DOHH2 (cell line): ENCODE data around the gene PRKCE.

Experiments used
- H3F3A ChIP-seq: fragments of 200-600 bp; sonication (generic), shearing (Covaris generic); 2 replicates; pipeline ENCODE4 v1.6.0; 2016; ENCODE audit warnings: antibody characterized with exemption, mild to moderate bottlenecking; ENCODE audit not compliant: control insufficient read depth, insufficient read depth
- H3K27ac ChIP-seq: fragments of 200-600 bp; sonication (generic); 2 replicates; pipeline ENCODE4 v1.5.1; 2014; ENCODE audit warnings: low read depth, mild to moderate bottlenecking, low read length, moderate library complexity
- H3K27me3 ChIP-seq: fragments of 200-600 bp; sonication (generic); 2 replicates; pipeline ENCODE4 v1.6.1; 2014; ENCODE audit warnings: mild to moderate bottlenecking, low read length, mixed read lengths; ENCODE audit not compliant: control insufficient read depth
- H3K36me3 ChIP-seq: fragments of 200-600 bp; sonication (generic); 2 replicates; pipeline ENCODE4 v1.6.1; 2014; ENCODE audit warnings: mild to moderate bottlenecking, low read length, moderate library complexity, mixed read lengths; ENCODE audit not compliant: control insufficient read depth
- H3K4me1 ChIP-seq: fragments of 200-600 bp; sonication (generic); 2 replicates; pipeline ENCODE4 v1.6.1; 2014; ENCODE audit warnings: mild to moderate bottlenecking, low read length, mixed read lengths; ENCODE audit not compliant: control insufficient read depth
- H3K4me2 ChIP-seq: fragments of 200-600 bp; sonication (generic); 2 replicates; pipeline ENCODE4 v1.6.0; 2014; ENCODE audit warnings: mild to moderate bottlenecking, low read length, moderate library complexity
- H3K4me3 ChIP-seq: fragments of 200-600 bp; sonication (generic); 2 replicates; pipeline ENCODE4 v1.5.1; 2014; ENCODE audit warnings: mild to moderate bottlenecking, low read length, mixed read lengths
- H3K79me2 ChIP-seq: fragments of 200-600 bp; sonication (generic); 2 replicates; pipeline ENCODE4 v1.6.1; 2014; ENCODE audit warnings: mild to moderate bottlenecking, low read length, mixed read lengths; ENCODE audit not compliant: control insufficient read depth
- H3K9me2 ChIP-seq: fragments of 200-600 bp; sonication (generic); replicated peaks from 2 replicates; pipeline ENCODE4 v1.6.1; 2014; ENCODE audit warnings: mild to moderate bottlenecking, low read length, mixed read lengths; ENCODE audit not compliant: control insufficient read depth
- H3K9me3 ChIP-seq: fragments of 200-600 bp; sonication (generic); 2 replicates; pipeline ENCODE4 v1.6.1; 2014; ENCODE audit warnings: antibody characterized with exemption, low read length, mixed read lengths; ENCODE audit not compliant: control insufficient read depth, insufficient read depth
- H4K20me1 ChIP-seq: fragments of 200-600 bp; sonication (generic); 2 replicates; pipeline ENCODE4 v1.6.0; 2014; ENCODE audit warnings: low read depth, mild to moderate bottlenecking, antibody characterized with exemption, low read length, moderate library complexity; ENCODE audit not compliant: control insufficient read depth, insufficient read depth
- EZH2phosphoT487 ChIP-seq: fragments of 200-600 bp; sonication (generic); IDR thresholded peaks from 2 replicates; pipeline ENCODE4 v1.6.1; 2017; ENCODE audit warnings: borderline replicate concordance, mild to moderate bottlenecking, antibody characterized with exemption, low read length, moderate library complexity, mixed read lengths
- TF ChIP-seq, protein P1 (sequence below): fragments of 200-600 bp; sonication (generic); IDR thresholded peaks from one replicate; pipeline ENCODE4 v1.5.1; 2014; ENCODE audit warnings: antibody characterized with exemption, mild to moderate bottlenecking, low read depth, low read length; ENCODE audit not compliant: poor library complexity, severe bottlenecking

PRKCE gene

GRCh38 chr2:45919160-45919650 lies 267.7 kb downstream of the PRKCE start:
- no peak for TF ChIP-seq EZH2phosphoT487
- no peak overlapping the region for H3K4me3 ChIP-seq
- H3F3A ChIP-seq, result no peaks in the 10 kb centered on the region
- H3K9me2 ChIP-seq, result no peaks in the 10 kb centered on the region
- H3K4me1 ChIP-seq, result no peaks in the 10 kb centered on the region
- no peaks in the 10 kb centered on the region for H3K36me3 ChIP-seq
- no peaks in the 10 kb centered on the region for H3K79me2 ChIP-seq
- no peak overlapping the region for H3K4me2 ChIP-seq
- no peaks in the 10 kb centered on the region for H3K27me3 ChIP-seq
- no peaks in the 10 kb centered on the region for H3K9me3 ChIP-seq
- H3K27ac ChIP-seq, result no peak overlapping the region
- H4K20me1 ChIP-seq, result no peaks in the 10 kb centered on the region

DNA sequence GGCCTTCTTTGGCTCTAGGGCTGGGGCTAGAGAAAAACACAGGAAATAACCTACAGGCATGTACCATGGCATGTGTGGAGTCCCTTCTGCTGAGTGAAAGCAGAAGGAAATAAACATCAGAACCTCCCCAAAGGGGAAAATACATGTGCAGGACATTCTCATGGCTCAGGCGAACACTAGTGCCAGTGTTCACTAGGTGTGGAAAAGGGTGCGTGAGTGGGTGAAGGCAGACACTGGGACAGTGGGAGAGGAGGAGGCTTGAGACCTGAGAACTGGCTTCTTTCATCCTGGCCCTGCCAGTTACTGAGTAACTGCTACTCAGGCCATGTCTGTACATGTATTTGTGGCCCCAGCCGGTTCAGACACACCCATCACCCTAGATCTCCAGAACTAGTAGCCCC lies 268.2 kb downstream of the PRKCE start:
- TF ChIP-seq EZH2phosphoT487, result no peak
- TF ChIP-seq, protein P1, sequence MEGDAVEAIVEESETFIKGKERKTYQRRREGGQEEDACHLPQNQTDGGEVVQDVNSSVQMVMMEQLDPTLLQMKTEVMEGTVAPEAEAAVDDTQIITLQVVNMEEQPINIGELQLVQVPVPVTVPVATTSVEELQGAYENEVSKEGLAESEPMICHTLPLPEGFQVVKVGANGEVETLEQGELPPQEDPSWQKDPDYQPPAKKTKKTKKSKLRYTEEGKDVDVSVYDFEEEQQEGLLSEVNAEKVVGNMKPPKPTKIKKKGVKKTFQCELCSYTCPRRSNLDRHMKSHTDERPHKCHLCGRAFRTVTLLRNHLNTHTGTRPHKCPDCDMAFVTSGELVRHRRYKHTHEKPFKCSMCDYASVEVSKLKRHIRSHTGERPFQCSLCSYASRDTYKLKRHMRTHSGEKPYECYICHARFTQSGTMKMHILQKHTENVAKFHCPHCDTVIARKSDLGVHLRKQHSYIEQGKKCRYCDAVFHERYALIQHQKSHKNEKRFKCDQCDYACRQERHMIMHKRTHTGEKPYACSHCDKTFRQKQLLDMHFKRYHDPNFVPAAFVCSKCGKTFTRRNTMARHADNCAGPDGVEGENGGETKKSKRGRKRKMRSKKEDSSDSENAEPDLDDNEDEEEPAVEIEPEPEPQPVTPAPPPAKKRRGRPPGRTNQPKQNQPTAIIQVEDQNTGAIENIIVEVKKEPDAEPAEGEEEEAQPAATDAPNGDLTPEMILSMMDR, result no peak
- no peaks in the 10 kb centered on the region for H3F3A ChIP-seq

DNA sequence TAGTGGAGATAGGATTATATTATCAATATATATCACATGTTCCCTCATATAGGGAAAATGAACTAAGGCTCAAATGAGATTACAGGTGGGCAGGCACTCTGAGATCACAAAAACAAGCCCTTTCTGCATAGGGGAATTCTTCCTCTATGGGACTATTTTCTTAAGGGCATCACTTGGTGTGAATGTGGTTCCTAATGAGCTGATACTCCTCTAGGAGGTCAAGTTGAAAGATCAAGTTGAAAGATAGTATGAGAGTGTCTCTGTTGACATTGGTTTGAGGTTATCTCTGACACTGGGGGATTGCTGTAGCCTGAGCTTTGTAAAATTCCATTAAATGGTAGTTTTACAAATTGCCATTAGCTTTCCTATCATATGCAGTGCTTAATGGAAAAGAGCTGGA lies 270.4 kb downstream of the PRKCE start:
- no peaks in the 10 kb centered on the region for H3K79me2 ChIP-seq
- H3K4me2 ChIP-seq, result no peak overlapping the region
- H3K9me2 ChIP-seq, result no peaks in the 10 kb centered on the region

More for the DNA sequence above, 268.2 kb downstream of the PRKCE start:
- H4K20me1 ChIP-seq, result no peaks in the 10 kb centered on the region
- no peaks in the 10 kb centered on the region for H3K79me2 ChIP-seq
- no peak overlapping the region for H3K4me3 ChIP-seq
- H3K9me2 ChIP-seq, result no peaks in the 10 kb centered on the region
- H3K27me3 ChIP-seq, result no peaks in the 10 kb centered on the region
- no peak overlapping the region for H3K27ac ChIP-seq
- no peaks in the 10 kb centered on the region for H3K9me3 ChIP-seq
- no peaks in the 10 kb centered on the region for H3K4me1 ChIP-seq
- H3K4me2 ChIP-seq, result no peak overlapping the region
- H3K36me3 ChIP-seq, result no peaks in the 10 kb centered on the region

DNA sequence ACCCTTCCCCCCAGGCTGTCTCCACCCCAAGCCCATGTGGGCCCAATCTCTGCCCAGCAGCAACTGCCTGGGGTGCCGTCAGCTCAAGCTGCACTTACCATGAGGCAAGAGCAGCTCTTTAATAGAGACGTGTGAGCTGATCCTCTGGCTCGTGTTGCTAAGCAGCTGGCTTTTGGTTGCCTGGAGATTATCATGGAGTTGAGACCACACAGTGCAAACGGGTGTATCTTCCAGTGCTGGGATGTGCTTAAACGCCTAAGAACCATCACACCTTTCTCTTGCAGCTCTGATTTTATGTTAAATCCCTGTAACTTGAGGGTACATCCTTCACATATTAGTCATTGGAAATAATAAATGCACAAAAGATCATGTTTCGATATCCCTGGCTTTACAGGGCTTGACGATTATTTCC lies 271.1 kb downstream of the PRKCE start:
- Histone ChIP-seq H3K9me3 (no peaks in the 10 kb centered on the region), H3K9me2 (no peaks in the 10 kb centered on the region), H3F3A (no peaks in the 10 kb centered on the region), H3K36me3 (no peaks in the 10 kb centered on the region), H3K4me3 (no peak overlapping the region), H3K79me2 (no peaks in the 10 kb centered on the region), H3K27ac (no peak overlapping the region), H3K27me3 (no peaks in the 10 kb centered on the region), H4K20me1 (no peaks in the 10 kb centered on the region), H3K4me2 (no peak overlapping the region), H3K4me1 (no peaks in the 10 kb centered on the region)
- TF ChIP-seq, protein P1, result no peak
- TF ChIP-seq EZH2phosphoT487, result no peak

More for the DNA sequence above, 270.4 kb downstream of the PRKCE start:
- Histone ChIP-seq H3K36me3 (no peaks in the 10 kb centered on the region), H3F3A (no peaks in the 10 kb centered on the region), H3K4me3 (no peak overlapping the region), H3K27me3 (no peaks in the 10 kb centered on the region), H3K27ac (no peak overlapping the region), H3K9me3 (no peaks in the 10 kb centered on the region), H3K4me1 (no peaks in the 10 kb centered on the region), H4K20me1 (no peaks in the 10 kb centered on the region)
- TF ChIP-seq, protein P1, result no peak
- no peak for TF ChIP-seq EZH2phosphoT487
